Loucy (cell line): ENCODE results near the gene LEKR1.

Experiments used
- CTCF ChIP-seq: fragments of 200-600 bp; sonication (generic); conservative IDR thresholded peaks from 2 replicates; pipeline ENCODE4 v1.5.1; 2014; ENCODE audit warnings: mild to moderate bottlenecking, antibody characterized with exemption, low read length
- EZH2phosphoT487 ChIP-seq: fragments of 200-600 bp; IDR thresholded peaks from 2 replicates; pipeline ENCODE4 v1.6.1; 2018; ENCODE audit warnings: antibody characterized with exemption, mild to moderate bottlenecking, moderate library complexity, borderline replicate concordance

GRCh38 chr3:156862338-156862737, 36.2 kb downstream of the LEKR1 start:
- TF ChIP-seq CTCF (no peak), EZH2phosphoT487 (no peak)
